ENCODE data around the gene DTNBP1. TPM values are rescaled to one million over a fixed set of nuclear protein-coding genes. Genes with fewer than 3 reads are reported as not detected.
A peak's percentile ranks its signal among the peaks of the same experiment; 100 is the strongest.

DTNBP1 gene
- total and polyA plus RNA-seq, 2 donors (not counting 3 experiments of a cell fraction or from before 2014, with no cell fraction given) = 24.3 to 28.9 TPM

DNA sequence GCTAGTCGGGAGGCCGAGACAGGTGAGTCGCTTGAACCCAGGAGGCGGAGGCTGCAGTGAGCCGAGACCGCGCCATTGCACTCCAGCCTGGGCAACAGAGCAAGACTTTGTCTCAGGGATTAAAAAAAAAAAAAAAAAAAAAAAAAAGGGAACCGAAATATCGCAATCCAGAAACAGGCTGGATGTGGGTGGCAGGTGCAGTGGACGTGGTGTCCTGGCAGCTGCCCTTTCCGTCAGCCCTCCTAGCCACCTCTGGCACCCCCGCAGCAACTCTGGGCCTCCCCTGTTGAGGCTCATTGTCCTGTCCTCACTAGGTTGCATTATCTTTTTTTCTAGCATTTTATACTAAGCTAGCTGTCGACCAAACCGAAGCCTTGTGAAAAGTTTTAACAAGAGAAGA, 113.5 kb downstream of the DTNBP1 start:
- no peak overlapping the region for H2AFZ ChIP-seq (ENCODE audit: low read depth, low read length)
- TF ChIP-seq GATA2 (IDR thresholded peaks at IDR 0.05; ENCODE audit: insufficient read depth, insufficient read length, low read depth, low read length) (no peak), FOS (IDR thresholded peaks at IDR 0.05; ENCODE audit: borderline replicate concordance, insufficient read depth, low read length) (no peak), POLR2AphosphoS5 (IDR thresholded peaks at IDR 0.05; ENCODE audit: insufficient read depth, low read depth, low read length) (no peak), POLR2A (IDR thresholded peaks at IDR 0.05; ENCODE audit: low read depth, low read length) (no peak), EZH2 (IDR thresholded peaks at IDR 0.05; ENCODE audit: borderline replicate concordance, low read depth, low read length, severe bottlenecking) (no peak)
- TF ChIP-seq, protein P1, sequence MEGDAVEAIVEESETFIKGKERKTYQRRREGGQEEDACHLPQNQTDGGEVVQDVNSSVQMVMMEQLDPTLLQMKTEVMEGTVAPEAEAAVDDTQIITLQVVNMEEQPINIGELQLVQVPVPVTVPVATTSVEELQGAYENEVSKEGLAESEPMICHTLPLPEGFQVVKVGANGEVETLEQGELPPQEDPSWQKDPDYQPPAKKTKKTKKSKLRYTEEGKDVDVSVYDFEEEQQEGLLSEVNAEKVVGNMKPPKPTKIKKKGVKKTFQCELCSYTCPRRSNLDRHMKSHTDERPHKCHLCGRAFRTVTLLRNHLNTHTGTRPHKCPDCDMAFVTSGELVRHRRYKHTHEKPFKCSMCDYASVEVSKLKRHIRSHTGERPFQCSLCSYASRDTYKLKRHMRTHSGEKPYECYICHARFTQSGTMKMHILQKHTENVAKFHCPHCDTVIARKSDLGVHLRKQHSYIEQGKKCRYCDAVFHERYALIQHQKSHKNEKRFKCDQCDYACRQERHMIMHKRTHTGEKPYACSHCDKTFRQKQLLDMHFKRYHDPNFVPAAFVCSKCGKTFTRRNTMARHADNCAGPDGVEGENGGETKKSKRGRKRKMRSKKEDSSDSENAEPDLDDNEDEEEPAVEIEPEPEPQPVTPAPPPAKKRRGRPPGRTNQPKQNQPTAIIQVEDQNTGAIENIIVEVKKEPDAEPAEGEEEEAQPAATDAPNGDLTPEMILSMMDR (IDR thresholded peaks at IDR 0.05; ENCODE audit: extremely low read depth in 1 of 2, insufficient read depth in 1 of 2, low read depth in 1 of 2, low read length in 2 of 2) = no peak
- H3K9ac ChIP-seq (replicated peaks; ENCODE audit: extremely low read depth, insufficient read depth, low read length) = no peak overlapping the region
- H3K4me3 ChIP-seq (replicated peaks in 1 of 3; ENCODE audit: insufficient read depth in 1 of 3, low read depth in 1 of 3, low read length in 3 of 3) = no peak overlapping the region
- no peak overlapping the region for H3K27ac ChIP-seq (ENCODE audit: insufficient read depth, low read depth, low read length)
- no peak for FAIRE-seq
- H3K27me3 ChIP-seq (ENCODE audit: control insufficient read depth in 2 of 2, insufficient read depth in 2 of 2, low read length in 2 of 2) = no peaks in the 10 kb centered on the region
- H3K79me2 ChIP-seq (ENCODE audit: control insufficient read depth, insufficient read depth, low read length) = no peaks in the 10 kb centered on the region
- no peak overlapping the region for H3K4me2 ChIP-seq (ENCODE audit: insufficient read depth, low read length)
- dilution Hi-C loops (cut with MboI; ENCODE audit: extremely low pct_ligation_motif_present, low sequenced_read_pairs) (no loop called here), intact Hi-C loops (cut with micrococcal nuclease) (no loop called here)
- ChIA-PET CTCF (interaction anchor here (1.0 to 1.5 kb wide), 2 partner anchors 13 to 72 kb away, joined by 3 read pairs; no protein-coding TSS in a partner anchor), POLR2A (interaction anchor here (0.7 kb wide), 1 partner anchor 68 kb away, joined by 4 read pairs; no protein-coding TSS in a partner anchor)
- no peaks in the 10 kb centered on the region for H3K9me3 ChIP-seq (replicated peaks; ENCODE audit: control insufficient read depth, insufficient read depth, low read length)
- no peak for DNase-seq (ENCODE audit: low read depth, low spot score)
- H3K36me3 ChIP-seq (ENCODE audit: control insufficient read depth in 2 of 2, extremely low read depth in 1 of 2, insufficient read depth in 2 of 2, low read length in 2 of 2) = no peaks in the 10 kb centered on the region
- no peaks in the 10 kb centered on the region for H3K9me1 ChIP-seq (replicated peaks; ENCODE audit: control insufficient read depth, extremely low read depth, insufficient read depth, low read length)
- BruUV-seq (replicated peaks) = no TSS peak
- peaks cover 36% of the 10 kb centered on the region for H3K4me1 ChIP-seq (ENCODE audit: control insufficient read depth, extremely low read depth, insufficient read depth, low read length)
- H4K20me1 ChIP-seq (replicated peaks; ENCODE audit: control insufficient read depth, extremely low read depth, insufficient read depth, low read length) = no peaks in the 10 kb centered on the region

DNA sequence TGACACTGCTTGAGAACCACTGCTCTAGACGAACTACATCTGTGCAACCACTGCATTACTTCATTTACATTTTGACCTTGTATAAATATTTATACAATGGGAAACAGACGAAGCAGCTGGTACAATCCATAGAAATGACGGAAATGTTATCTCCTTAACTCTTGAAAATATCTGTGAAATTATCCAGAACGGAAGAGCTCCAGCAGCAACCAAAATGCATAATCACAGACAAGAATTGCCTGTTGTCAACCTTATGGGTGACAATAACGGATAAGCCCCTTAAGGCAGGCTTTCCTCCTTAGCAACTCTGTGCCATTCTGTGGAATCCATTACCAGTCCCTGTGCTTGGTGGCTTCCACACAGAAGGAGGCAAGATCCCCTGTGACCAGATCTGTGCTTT, 115.4 kb downstream of the DTNBP1 start:
- no peaks in the 10 kb centered on the region for H3K27me3 ChIP-seq (ENCODE audit: control insufficient read depth in 2 of 2, insufficient read depth in 2 of 2, low read length in 2 of 2)
- CTCF ChIA-PET = no interaction called here
- intact Hi-C loops (cut with micrococcal nuclease) (no loop called here), dilution Hi-C loops (cut with MboI; ENCODE audit: extremely low pct_ligation_motif_present, low sequenced_read_pairs) (no loop called here)
- DNase-seq (ENCODE audit: low read depth, low spot score) (peak; percentile 53), FAIRE-seq (peak; percentile 35)
- H3K79me2 ChIP-seq (ENCODE audit: control insufficient read depth, insufficient read depth, low read length) = no peaks in the 10 kb centered on the region
- no peaks in the 10 kb centered on the region for H3K9me3 ChIP-seq (replicated peaks; ENCODE audit: control insufficient read depth, insufficient read depth, low read length)
- no TSS peak for BruUV-seq (replicated peaks)
- H3K4me2 ChIP-seq (ENCODE audit: insufficient read depth, low read length) = peak overlapping the region; percentile 56
- no peak overlapping the region for H3K9ac ChIP-seq (replicated peaks; ENCODE audit: extremely low read depth, insufficient read depth, low read length)
- H3K4me1 ChIP-seq (ENCODE audit: control insufficient read depth, extremely low read depth, insufficient read depth, low read length) = peaks cover 32% of the 10 kb centered on the region
- no peaks in the 10 kb centered on the region for H3K9me1 ChIP-seq (replicated peaks; ENCODE audit: control insufficient read depth, extremely low read depth, insufficient read depth, low read length)
- no peaks in the 10 kb centered on the region for H3K36me3 ChIP-seq (ENCODE audit: control insufficient read depth in 2 of 2, extremely low read depth in 1 of 2, insufficient read depth in 2 of 2, low read length in 2 of 2)
- H4K20me1 ChIP-seq (replicated peaks; ENCODE audit: control insufficient read depth, extremely low read depth, insufficient read depth, low read length) = no peaks in the 10 kb centered on the region
- H2AFZ ChIP-seq (ENCODE audit: low read depth, low read length) = no peak overlapping the region
- peak overlapping the region in 1 of 3 experiments; percentile 12 for H3K4me3 ChIP-seq (replicated peaks in 1 of 3; ENCODE audit: insufficient read depth in 1 of 3, low read depth in 1 of 3, low read length in 3 of 3)
- POLR2A ChIA-PET = no interaction called here
- H3K27ac ChIP-seq (ENCODE audit: insufficient read depth, low read depth, low read length) = peak overlapping the region; percentile 43
- TF ChIP-seq, protein P2, sequence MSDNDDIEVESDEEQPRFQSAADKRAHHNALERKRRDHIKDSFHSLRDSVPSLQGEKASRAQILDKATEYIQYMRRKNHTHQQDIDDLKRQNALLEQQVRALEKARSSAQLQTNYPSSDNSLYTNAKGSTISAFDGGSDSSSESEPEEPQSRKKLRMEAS (IDR thresholded peaks at IDR 0.05; ENCODE audit: insufficient read depth, insufficient read length) = no peak
- no peak for TF ChIP-seq GATA2 (IDR thresholded peaks at IDR 0.05; ENCODE audit: insufficient read depth, insufficient read length, low read depth, low read length)
